GM23338 (cell line): Measurements from ENCODE around the gene PLRG1. TPM values are rescaled to one million over a fixed set of nuclear protein-coding genes. Genes with fewer than 3 reads are reported as not detected.

ENCODE experiments used
- ATAC-seq: fragments of 200-7000 bp; cut with Tn5 transposase; 3 replicates; pipeline ENCODE4 v1.9.1; 2020
- DNase-seq: peaks from one replicate; pipeline ENCODE4 v3.0.0-alpha.2; 2015; ENCODE audit warnings: low spot score
- H2AFZ ChIP-seq: fragments of 200-600 bp; sonication (generic); 2 replicates; pipeline ENCODE4 v1.8.0; 2016; ENCODE audit warnings: antibody characterized with exemption, mild to moderate bottlenecking, moderate library complexity
- H3F3A ChIP-seq: fragments of 200-600 bp; sonication (generic); replicated peaks from 2 replicates; pipeline ENCODE4 v1.8.0; 2017; ENCODE audit warnings: antibody characterized with exemption, mixed run types, low read depth
- H3K27ac ChIP-seq: fragments of 200-600 bp; sonication (generic); 2 replicates; pipeline ENCODE4 v1.6.1; 2016; ENCODE audit warnings: low read depth
- H3K27me3 ChIP-seq: fragments of 200-600 bp; sonication (generic); 2 replicates; pipeline ENCODE4 v1.8.0; 2016; ENCODE audit warnings: mild to moderate bottlenecking, mixed run types, moderate library complexity; ENCODE audit not compliant: insufficient read depth
- H3K36me3 ChIP-seq: fragments of 200-600 bp; sonication (generic); 2 replicates; pipeline ENCODE4 v1.8.0; 2016; ENCODE audit warnings: mild to moderate bottlenecking; ENCODE audit not compliant: insufficient read depth
- H3K4me1 ChIP-seq: fragments of 200-600 bp; sonication (generic); 2 replicates; pipeline ENCODE4 v1.8.0; 2016; ENCODE audit warnings: mild to moderate bottlenecking, moderate library complexity; ENCODE audit not compliant: insufficient read depth
- H3K4me2 ChIP-seq: fragments of 200-600 bp; sonication (generic); 2 replicates; pipeline ENCODE4 v1.7.1; 2017; ENCODE audit warnings: mixed run types
- H3K4me3 ChIP-seq: fragments of 200-600 bp; sonication (generic); 2 replicates; pipeline ENCODE4 v1.6.1; 2016; ENCODE audit warnings: mixed run types
- H3K79me2 ChIP-seq: fragments of 200-600 bp; sonication (generic); replicated peaks from 2 replicates; pipeline ENCODE4 v1.8.0; 2017; ENCODE audit warnings: mild to moderate bottlenecking; ENCODE audit not compliant: insufficient read depth
- H3K9me2 ChIP-seq: fragments of 200-600 bp; sonication (generic); 2 replicates; pipeline ENCODE4 v1.8.0; 2017; ENCODE audit not compliant: insufficient read depth
- H4K20me1 ChIP-seq: fragments of 200-600 bp; sonication (generic); replicated peaks from 2 replicates; pipeline ENCODE4 v1.8.0; 2017; ENCODE audit warnings: mild to moderate bottlenecking; ENCODE audit not compliant: insufficient read depth
- H3K27ac Mint-ChIP-seq: 2 replicates; pipeline ENCODE4 v1.8.0; 2020; ENCODE audit warnings: inconsistent platforms, mild to moderate bottlenecking, moderate library complexity, mixed read lengths
- H3K27me3 Mint-ChIP-seq: 3 replicates; pipeline ENCODE4 v1.8.0; 2022; ENCODE audit warnings: low read depth, mild to moderate bottlenecking, moderate library complexity, mixed read lengths, inconsistent platforms; ENCODE audit not compliant: insufficient read depth, poor library complexity
- H3K36me3 Mint-ChIP-seq: 3 replicates; pipeline ENCODE4 v1.8.0; 2021; ENCODE audit warnings: low read depth, mild to moderate bottlenecking, inconsistent platforms, moderate library complexity, mixed read lengths
- H3K4me1 Mint-ChIP-seq: 3 replicates; pipeline ENCODE4 v1.8.0; 2020; ENCODE audit warnings: mild to moderate bottlenecking, inconsistent platforms, mixed read lengths
- H3K4me3 Mint-ChIP-seq: 3 replicates; pipeline ENCODE4 v1.8.0; 2021; ENCODE audit warnings: moderate library complexity, mild to moderate bottlenecking, inconsistent platforms, mixed read lengths
- H3K9me3 Mint-ChIP-seq: 3 replicates; pipeline ENCODE4 v1.8.0; 2020; ENCODE audit warnings: moderate library complexity, mild to moderate bottlenecking, inconsistent platforms, mixed read lengths
- CREB1 ChIP-seq: fragments of 250-450 bp; sonication (Bioruptor Pico); IDR thresholded peaks from 2 replicates; pipeline ENCODE4 v1.5.0; 2020; ENCODE audit warnings: low read depth, mild to moderate bottlenecking, moderate library complexity
- EZH2 ChIP-seq: fragments of 200-600 bp; sonication (generic); IDR thresholded peaks from one replicate; pipeline ENCODE4 v1.8.0; 2017; ENCODE audit warnings: antibody characterized with exemption, mild to moderate bottlenecking, low read depth; ENCODE audit not compliant: unreplicated experiment
- EZH2phosphoT487 ChIP-seq: fragments of 200-600 bp; sonication (generic); IDR thresholded peaks from one replicate; pipeline ENCODE4 v1.8.1; 2018; ENCODE audit warnings: antibody characterized with exemption; ENCODE audit not compliant: unreplicated experiment
- JUNB ChIP-seq: IDR thresholded peaks from one replicate; pipeline ENCODE4 v1.6.1; 2016; ENCODE audit warnings: antibody characterized with exemption; ENCODE audit not compliant: unreplicated experiment
- NANOG ChIP-seq: IDR thresholded peaks from 2 replicates; pipeline ENCODE4 v1.6.1; 2016; ENCODE audit warnings: antibody characterized with exemption, borderline replicate concordance
- POLR2AphosphoS5 ChIP-seq: IDR thresholded peaks from 2 replicates; pipeline ENCODE4 v1.6.1; 2016; ENCODE audit warnings: antibody characterized with exemption, low read depth
- REST ChIP-seq: IDR thresholded peaks from one replicate; pipeline ENCODE4 v1.6.1; 2018; ENCODE audit warnings: antibody characterized with exemption; ENCODE audit not compliant: unreplicated experiment
- STAT1 ChIP-seq: IDR thresholded peaks from one replicate; pipeline ENCODE4 v1.6.1; 2016; ENCODE audit warnings: antibody characterized with exemption; ENCODE audit not compliant: unreplicated experiment
- ZNF114 ChIP-seq: fragments of 250-450 bp; sonication (Bioruptor Pico); IDR thresholded peaks from 2 replicates; pipeline ENCODE4 v1.5.0; 2020; ENCODE audit warnings: mild to moderate bottlenecking, moderate library complexity
- ZNF331 ChIP-seq: fragments of 250-450 bp; sonication (Bioruptor Pico); IDR thresholded peaks from 2 replicates; pipeline ENCODE4 v1.5.0; 2020; ENCODE audit warnings: low read depth, mild to moderate bottlenecking, moderate library complexity
- polyA plus RNA-seq: library from polyadenylated mRNA; unstranded; fragments of >200 nt; fragmentation: Nextera tagmentation; extraction: Ambion mirVana; gene quantifications from 2 replicates; pipeline ENCODE4 v1.2.1, GENCODE V29; 2016
- total RNA-seq: library from RNA; depleted of rRNA; stranded (reverse); fragments of >200 nt; shearing (Covaris generic); gene quantifications from 2 replicates; pipeline ENCODE4 v1.2.3, GENCODE V29; 2014
- TF ChIP-seq, protein P1 (sequence below): fragments of 250-450 bp; sonication (Bioruptor Pico); IDR thresholded peaks from 2 replicates; pipeline ENCODE4 v1.5.0; 2020; ENCODE audit warnings: mild to moderate bottlenecking, moderate library complexity

Gene PLRG1
- total and polyA plus RNA-seq, 2 experiments from 2014 or later, result 77.3 to 82.7 TPM

DNA sequence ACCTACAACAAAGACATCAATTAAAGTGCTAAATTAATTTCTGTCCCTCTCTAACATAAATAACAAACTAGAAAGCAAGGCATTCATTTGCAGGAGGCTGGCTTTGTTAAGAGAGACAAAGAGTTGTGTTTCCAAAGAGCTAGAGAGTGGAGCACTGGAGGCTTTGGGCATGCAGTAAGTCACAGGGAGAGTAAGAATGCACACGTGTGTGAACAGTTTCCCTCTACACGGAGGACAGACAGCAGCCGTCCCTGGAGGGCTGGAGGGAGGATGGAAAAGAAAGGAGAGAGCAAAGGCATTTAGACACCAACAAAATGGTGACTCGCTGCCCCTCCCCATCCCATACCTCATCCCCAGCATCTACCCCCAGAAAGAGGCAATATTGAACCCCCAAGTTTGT, 38.2 kb downstream of the PLRG1 start (continued):
- no peak for TF ChIP-seq ZNF114
- TF ChIP-seq STAT1, result no peak
- no peak for TF ChIP-seq POLR2AphosphoS5
- no peak for TF ChIP-seq ZNF331 (CRISPR knock-in tag)
- TF ChIP-seq EZH2phosphoT487, result no peak
- TF ChIP-seq REST, result no peak
- TF ChIP-seq NANOG, result no peak
- no peak for TF ChIP-seq EZH2
- TF ChIP-seq JUNB, result no peak

GRCh38 chr4:154511548-154511947, 38.7 kb downstream of the PLRG1 start:
- Histone ChIP-seq H3K4me2 (0 out of 2 replicates have a peak overlapping the region, but pooled peaks have one; percentile 29), H3F3A (no peaks in the 10 kb centered on the region), H3K27me3 (no peaks in the 10 kb centered on the region), H3K36me3 (no peaks in the 10 kb centered on the region), H4K20me1 (no peaks in the 10 kb centered on the region), H2AFZ (peak overlapping the region; percentile 93), H3K27ac (no peak overlapping the region), H3K9me2 (no peaks in the 10 kb centered on the region), H3K4me1 (peaks cover 16% of the 10 kb centered on the region), H3K79me2 (no peaks in the 10 kb centered on the region), H3K4me3 (no peak overlapping the region)
- H3K9me3 Mint-ChIP-seq, result peaks cover 5% of the 10 kb centered on the region; the same call in 2 of the 3 replicates
- ATAC-seq (no peak), DNase-seq (no peak)
- TF ChIP-seq, protein P1, sequence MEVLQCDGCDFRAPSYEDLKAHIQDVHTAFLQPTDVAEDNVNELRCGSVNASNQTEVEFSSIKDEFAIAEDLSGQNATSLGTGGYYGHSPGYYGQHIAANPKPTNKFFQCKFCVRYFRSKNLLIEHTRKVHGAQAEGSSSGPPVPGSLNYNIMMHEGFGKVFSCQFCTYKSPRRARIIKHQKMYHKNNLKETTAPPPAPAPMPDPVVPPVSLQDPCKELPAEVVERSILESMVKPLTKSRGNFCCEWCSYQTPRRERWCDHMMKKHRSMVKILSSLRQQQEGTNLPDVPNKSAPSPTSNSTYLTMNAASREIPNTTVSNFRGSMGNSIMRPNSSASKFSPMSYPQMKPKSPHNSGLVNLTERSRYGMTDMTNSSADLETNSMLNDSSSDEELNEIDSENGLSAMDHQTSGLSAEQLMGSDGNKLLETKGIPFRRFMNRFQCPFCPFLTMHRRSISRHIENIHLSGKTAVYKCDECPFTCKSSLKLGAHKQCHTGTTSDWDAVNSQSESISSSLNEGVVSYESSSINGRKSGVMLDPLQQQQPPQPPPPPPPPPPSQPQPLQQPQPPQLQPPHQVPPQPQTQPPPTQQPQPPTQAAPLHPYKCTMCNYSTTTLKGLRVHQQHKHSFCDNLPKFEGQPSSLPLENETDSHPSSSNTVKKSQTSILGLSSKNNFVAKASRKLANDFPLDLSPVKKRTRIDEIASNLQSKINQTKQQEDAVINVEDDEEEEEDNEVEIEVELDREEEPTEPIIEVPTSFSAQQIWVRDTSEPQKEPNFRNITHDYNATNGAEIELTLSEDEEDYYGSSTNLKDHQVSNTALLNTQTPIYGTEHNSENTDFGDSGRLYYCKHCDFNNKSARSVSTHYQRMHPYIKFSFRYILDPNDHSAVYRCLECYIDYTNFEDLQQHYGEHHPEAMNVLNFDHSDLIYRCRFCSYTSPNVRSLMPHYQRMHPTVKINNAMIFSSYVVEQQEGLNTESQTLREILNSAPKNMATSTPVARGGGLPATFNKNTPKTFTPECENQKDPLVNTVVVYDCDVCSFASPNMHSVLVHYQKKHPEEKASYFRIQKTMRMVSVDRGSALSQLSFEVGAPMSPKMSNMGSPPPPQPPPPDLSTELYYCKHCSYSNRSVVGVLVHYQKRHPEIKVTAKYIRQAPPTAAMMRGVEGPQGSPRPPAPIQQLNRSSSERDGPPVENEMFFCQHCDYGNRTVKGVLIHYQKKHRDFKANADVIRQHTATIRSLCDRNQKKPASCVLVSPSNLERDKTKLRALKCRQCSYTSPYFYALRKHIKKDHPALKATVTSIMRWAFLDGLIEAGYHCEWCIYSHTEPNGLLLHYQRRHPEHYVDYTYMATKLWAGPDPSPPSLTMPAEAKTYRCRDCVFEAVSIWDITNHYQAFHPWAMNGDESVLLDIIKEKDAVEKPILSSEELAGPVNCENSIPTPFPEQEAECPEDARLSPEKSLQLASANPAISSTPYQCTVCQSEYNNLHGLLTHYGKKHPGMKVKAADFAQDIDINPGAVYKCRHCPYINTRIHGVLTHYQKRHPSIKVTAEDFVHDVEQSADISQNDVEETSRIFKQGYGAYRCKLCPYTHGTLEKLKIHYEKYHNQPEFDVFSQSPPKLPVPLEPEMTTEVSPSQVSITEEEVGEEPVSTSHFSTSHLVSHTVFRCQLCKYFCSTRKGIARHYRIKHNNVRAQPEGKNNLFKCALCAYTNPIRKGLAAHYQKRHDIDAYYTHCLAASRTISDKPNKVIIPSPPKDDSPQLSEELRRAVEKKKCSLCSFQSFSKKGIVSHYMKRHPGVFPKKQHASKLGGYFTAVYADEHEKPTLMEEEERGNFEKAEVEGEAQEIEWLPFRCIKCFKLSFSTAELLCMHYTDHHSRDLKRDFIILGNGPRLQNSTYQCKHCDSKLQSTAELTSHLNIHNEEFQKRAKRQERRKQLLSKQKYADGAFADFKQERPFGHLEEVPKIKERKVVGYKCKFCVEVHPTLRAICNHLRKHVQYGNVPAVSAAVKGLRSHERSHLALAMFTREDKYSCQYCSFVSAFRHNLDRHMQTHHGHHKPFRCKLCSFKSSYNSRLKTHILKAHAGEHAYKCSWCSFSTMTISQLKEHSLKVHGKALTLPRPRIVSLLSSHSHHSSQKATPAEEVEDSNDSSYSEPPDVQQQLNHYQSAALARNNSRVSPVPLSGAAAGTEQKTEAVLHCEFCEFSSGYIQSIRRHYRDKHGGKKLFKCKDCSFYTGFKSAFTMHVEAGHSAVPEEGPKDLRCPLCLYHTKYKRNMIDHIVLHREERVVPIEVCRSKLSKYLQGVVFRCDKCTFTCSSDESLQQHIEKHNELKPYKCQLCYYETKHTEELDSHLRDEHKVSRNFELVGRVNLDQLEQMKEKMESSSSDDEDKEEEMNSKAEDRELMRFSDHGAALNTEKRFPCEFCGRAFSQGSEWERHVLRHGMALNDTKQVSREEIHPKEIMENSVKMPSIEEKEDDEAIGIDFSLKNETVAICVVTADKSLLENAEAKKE (CRISPR knock-in tag), result no peak
- TF ChIP-seq CREB1 (CRISPR knock-in tag), result no peak
- TF ChIP-seq JUNB, result no peak
- no peaks in the 10 kb centered on the region for H3K27me3 Mint-ChIP-seq
- peaks cover 30% of the 10 kb centered on the region for H3K4me1 Mint-ChIP-seq
- H3K27ac Mint-ChIP-seq, result no peak overlapping the region
- no peaks in the 10 kb centered on the region for H3K36me3 Mint-ChIP-seq
- H3K4me3 Mint-ChIP-seq, result no peak overlapping the region
